ENCODE measurements around the gene CAMK1D.

CAMK1D gene

GRCh38 chr10:12876266-12876665, 526.9 kb downstream of the CAMK1D start:
- no peak for TF ChIP-seq CTCF (IDR thresholded peaks at IDR 0.05)

- TF ChIP-seq CTCF (IDR thresholded peaks at IDR 0.05): no peak
Observed at GRCh38 chr10:12877150-12877549, 527.8 kb downstream of the CAMK1D start.

GRCh38 chr10:12880423-12880822, 531.1 kb downstream of the CAMK1D start:
- TF ChIP-seq CTCF (IDR thresholded peaks at IDR 0.05): no peak

GRCh38 chr10:12884851-12885250, 535.5 kb downstream of the CAMK1D start:
- no peak for TF ChIP-seq CTCF (IDR thresholded peaks at IDR 0.05)
